H1 (cell line): Measurements from ENCODE around the gene DNAJB6. TPM values are rescaled to one million over a fixed set of nuclear protein-coding genes. Genes with fewer than 3 reads are reported as not detected.

ENCODE experiments used
- BCL11A ChIP-seq, 2 experiments: IDR thresholded peaks; one replicate each; pipeline ENCODE4 v1.6.1; 2011; ENCODE audit warnings: low read depth in 2 of 2, low read length in 2 of 2, mild to moderate bottlenecking in 2 of 2
- BRCA1 ChIP-seq: IDR thresholded peaks from 2 replicates; pipeline ENCODE4 v1.6.1; 2012; ENCODE audit warnings: low read depth, low read length, improper control_type of control experiment
- CBX5 ChIP-seq: fragments of 300-800, 300-1000 bp; sonication (generic); IDR thresholded peaks from 2 replicates; pipeline ENCODE4 v1.7.1; 2016; ENCODE audit warnings: antibody characterized with exemption, low read length, low read depth
- CBX8 ChIP-seq: fragments of 300-800, 300-1000 bp; sonication (generic); IDR thresholded peaks from 2 replicates; pipeline ENCODE4 v1.7.1; 2016; ENCODE audit warnings: low read depth, low read length, borderline replicate concordance
- CHD1 ChIP-seq: IDR thresholded peaks from 2 replicates; pipeline ENCODE4 v1.6.1; 2012; ENCODE audit warnings: low read depth, low read length, improper control_type of control experiment
- SIN3A ChIP-seq, 2 experiments: IDR thresholded peaks in 1 of 2; conservative IDR thresholded peaks in 1 of 2; 2 replicates each; pipeline ENCODE4 v1.6.1; 2011 to 2012; ENCODE audit warnings: low read length in 2 of 2, improper control_type of control experiment in 1 of 2, low read depth in 1 of 2, mild to moderate bottlenecking in 1 of 2
- ZNF274 ChIP-seq: IDR thresholded peaks from 2 replicates; pipeline ENCODE4 v1.7.0; 2012; ENCODE audit warnings: low read length, borderline replicate concordance; ENCODE audit errors: extremely low read depth
- polyA plus RNA-seq, 7 experiments: library from polyadenylated mRNA; depleted of rRNA in 3 of 7; stranded (reverse) in 5 of 7; unstranded in 2 of 7; fragments of >200 nt in 5 of 7; fragments of 200-250 nt in 2 of 7; gene quantifications; 1 replicate in 5 of 7; 2 replicates in 1 of 7; 4 replicates in 1 of 7; pipeline versions ENCODE4 v1.2.1 to v1.2.3, GENCODE V29; 2011 to 2013; ENCODE audit warnings: missing spikeins in 2 of 7, mixed read lengths in 2 of 7
- total RNA-seq: library from RNA; stranded (reverse); fragmentation: NEBNext Ultra II Directional; extraction: Animal tissue kit (Norgen Biotek cat#: 25700); gene quantifications from 2 replicates; pipeline ENCODE4 v1.2.1, GENCODE V29; 2021

The DNAJB6 gene
- total and polyA plus RNA-seq, 2 of the 8 experiments (the other 6 are each of a cell fraction or from before 2014, with no cell fraction given), result 166 to 295 TPM

DNA sequence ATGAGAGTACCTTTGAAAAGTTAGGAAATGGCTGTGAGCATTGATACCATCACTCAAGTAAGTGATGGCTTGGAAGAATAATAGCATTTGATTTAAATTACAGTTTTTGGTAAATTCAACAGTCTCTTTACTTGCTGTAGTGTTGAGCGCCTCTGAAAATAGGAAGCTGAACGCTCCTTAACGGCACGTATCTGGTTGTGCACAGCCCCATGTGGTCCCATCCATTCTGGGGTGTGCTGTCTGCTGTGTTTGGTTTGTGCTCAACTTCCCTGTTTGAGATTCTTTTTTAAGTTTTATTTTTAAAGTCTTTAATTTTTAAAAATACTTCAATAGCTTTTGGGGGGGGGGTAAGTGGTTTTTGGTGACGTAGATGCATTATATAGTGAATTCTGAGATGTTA, 51.5 kb downstream of the DNAJB6 start (continued):
- TF ChIP-seq ZNF274, result no peak
- TF ChIP-seq CBX5, result no peak
- no peak for TF ChIP-seq CBX8
- TF ChIP-seq BRCA1, result no peak
- no peak for TF ChIP-seq CHD1
- no peak for TF ChIP-seq BCL11A (IDR thresholded peaks at IDR 0.05; ENCODE audit: low read depth in 2 of 2, low read length in 2 of 2)
- no peak for TF ChIP-seq SIN3A (conservative IDR thresholded peaks at IDR 0.05 in 1 of 2, IDR thresholded peaks at IDR 0.05 in 1 of 2; ENCODE audit: low read depth in 1 of 2, low read length in 2 of 2)
